Left kidney (tissue), 2 donors: Measurements from ENCODE around the gene GRIFIN. TPM values are rescaled to one million over a fixed set of nuclear protein-coding genes. Genes with fewer than 3 reads are reported as not detected.

ENCODE experiments used
- DNase-seq: peaks from one replicate; pipeline ENCODE4 v3.0.0-alpha.2; 2013
- polyA plus RNA-seq: library from polyadenylated mRNA; unstranded; fragments of 120-200 nt; gene quantifications from one replicate; pipeline ENCODE4 v1.2.1, GENCODE V29; 2013; ENCODE audit not compliant: insufficient read length

GRIFIN gene
- polyA plus RNA-seq, 1 donor: not detected

DNA sequence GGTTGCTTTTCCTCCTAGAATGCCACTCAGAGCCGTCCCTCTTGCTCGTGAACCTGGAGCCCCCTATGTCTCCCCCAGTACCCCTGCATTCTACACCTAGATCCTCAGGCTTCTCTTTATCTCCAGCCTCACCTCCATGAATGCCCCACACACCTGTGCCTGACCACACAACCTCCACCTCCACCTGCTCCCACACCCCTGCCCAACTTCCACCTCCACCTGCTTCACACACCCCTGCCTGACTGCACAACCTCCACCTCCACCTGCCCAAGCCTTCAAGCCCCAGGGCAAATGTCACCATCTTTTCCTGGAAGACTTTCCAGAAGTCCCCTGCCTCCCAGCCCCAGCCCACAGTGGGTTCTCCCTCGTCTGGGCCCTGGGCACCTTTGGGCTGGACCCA, 36.5 kb upstream of the GRIFIN start:
- no peak for DNase-seq

DNA sequence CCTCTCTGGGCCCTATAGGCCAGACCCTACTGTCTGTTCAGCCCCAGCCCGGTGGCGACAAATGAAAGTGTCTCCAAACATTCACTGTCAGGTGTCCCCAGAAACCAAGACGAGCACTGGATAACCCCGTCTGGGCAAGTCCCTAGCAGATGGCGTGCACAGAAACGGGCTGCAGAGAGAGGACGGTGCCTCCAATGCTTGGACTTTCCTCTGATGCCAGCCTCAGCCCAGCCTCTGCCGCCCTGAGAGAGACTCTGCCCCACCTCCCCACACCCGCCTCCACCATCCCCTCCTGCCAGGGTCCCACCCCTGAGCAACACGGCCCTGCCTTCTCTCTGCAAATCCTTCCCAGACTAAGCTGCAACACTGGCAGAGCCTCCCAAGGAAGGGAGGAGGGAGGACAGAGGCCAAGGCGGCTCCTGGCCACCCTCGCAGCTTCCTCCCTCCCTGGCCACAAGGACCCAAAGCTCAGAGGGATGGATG, 36.0 kb upstream of the GRIFIN start:
- DNase-seq: no peak

DNA sequence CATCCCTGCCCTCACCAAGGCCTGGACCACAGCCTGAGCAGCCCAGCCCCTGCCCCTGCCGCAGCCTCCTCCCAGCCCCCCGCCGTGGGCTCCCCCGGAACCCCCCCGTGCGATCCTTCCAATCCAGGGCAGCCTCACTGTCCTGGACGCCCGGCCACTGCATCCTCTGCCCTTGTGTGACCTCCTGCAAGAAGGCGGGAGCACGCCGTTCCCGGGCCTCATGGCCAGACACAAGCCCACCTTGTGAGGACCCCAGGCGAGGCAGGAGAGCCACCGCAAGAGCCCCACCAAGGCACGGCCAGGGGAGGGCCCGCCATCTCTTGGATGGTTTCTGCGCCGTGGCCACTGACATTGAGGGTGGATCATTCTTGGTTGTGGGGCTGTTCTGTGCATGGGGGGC, 35.6 kb upstream of the GRIFIN start:
- no peak for DNase-seq

DNA sequence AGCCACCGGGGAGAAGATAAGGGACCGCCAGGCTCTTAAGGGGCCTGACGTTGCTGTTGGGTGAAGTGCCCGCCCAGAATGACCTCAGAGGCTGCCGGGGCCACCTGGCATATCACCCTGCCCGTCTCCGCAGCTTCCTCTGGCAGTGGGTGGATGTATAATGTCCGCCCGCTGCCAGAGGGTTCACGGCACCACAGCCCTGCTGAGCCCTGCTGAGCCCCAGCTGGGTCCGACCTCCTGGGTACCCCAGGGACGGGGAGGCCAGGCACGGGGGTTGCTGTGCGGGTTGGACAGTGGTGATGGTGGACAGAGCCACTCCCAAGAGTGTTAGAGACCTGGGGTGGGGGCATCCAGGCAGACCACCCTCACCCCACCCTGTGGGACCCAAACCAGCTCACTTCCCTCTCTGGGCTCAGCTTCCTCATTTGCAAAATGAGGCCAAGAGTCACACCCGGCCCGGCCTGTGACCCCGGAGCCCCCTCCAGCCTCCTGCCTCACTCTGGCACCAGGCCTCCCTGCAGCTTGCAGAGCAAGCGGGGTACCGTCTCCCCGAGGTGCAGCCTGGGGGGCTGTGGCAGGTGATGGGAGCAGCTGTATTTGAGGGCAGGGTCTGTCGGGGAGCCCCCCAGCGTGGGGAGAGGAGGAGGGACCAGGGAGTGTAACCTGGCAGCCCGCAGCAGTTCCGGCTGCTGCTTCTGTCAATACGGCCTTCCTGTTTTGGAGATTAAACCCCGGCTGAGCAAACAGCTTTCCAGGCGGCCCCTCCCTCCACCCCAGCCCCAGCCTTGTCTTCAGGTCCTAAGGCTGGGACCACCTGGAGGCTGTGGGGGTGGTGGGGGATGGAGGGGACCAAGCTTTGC, 34.9 kb upstream of the GRIFIN start:
- no peak for DNase-seq

DNA sequence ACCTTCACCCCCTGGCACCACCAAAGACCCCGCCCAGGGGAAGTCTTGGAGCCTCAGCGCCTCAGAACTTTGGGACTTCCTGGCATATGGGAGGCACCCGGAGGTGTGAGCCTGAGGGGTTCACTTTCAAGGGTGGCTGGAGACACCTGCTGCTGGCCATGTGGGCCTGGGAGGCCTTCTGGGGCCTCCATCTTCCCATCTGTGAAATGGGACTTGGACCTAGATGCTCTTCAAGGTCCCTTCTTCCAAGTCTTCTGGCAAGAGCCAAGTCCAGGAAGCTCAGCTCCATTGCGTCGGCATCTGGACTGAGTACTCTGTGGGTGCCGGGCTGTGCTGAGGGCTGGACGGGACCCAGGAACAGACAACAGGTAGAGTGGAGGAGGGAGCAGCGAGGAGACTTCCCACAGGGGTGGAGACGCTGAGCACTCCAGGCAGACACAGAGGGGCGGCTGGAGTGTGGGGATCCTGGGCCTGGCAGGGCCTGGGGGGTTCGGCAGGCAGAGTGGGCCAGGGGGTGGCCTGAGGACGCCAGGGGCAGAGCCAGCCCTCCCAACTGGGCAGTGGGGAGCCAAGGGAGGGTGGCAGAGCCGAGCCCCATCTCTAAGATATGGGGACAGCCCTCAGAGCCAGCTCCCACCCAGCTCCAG, 34.1 kb upstream of the GRIFIN start:
- no peak for DNase-seq

DNA sequence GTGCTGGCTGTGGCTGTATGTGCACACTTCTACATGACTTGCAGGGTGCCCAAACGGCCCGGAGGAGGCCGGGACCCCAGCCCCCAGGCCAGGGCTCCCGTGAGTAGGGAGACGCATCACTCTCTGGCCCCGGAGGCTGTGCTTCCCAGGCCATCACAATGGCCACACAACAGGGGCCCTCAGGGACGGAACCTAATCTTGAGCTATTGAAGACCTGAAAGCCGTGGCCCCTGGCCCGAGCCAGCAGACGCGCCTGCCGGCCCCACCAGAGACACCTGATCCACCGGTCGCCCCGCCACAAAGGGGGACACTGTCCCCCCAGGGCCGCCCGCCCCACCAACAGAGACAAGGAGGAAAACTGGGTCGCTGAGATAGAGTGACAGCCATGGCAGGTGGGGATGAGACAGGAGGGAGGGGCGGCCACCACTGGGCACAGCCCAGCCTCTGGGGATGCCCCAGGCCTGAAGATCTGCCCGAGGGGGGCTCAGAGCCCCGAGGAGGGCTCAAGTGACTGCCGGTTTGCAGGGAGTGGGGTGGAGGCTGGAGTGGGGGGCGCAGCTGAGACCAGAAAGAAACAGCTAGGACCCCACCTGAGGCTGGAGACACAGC, 33.2 kb upstream of the GRIFIN start:
- DNase-seq: no peak

DNA sequence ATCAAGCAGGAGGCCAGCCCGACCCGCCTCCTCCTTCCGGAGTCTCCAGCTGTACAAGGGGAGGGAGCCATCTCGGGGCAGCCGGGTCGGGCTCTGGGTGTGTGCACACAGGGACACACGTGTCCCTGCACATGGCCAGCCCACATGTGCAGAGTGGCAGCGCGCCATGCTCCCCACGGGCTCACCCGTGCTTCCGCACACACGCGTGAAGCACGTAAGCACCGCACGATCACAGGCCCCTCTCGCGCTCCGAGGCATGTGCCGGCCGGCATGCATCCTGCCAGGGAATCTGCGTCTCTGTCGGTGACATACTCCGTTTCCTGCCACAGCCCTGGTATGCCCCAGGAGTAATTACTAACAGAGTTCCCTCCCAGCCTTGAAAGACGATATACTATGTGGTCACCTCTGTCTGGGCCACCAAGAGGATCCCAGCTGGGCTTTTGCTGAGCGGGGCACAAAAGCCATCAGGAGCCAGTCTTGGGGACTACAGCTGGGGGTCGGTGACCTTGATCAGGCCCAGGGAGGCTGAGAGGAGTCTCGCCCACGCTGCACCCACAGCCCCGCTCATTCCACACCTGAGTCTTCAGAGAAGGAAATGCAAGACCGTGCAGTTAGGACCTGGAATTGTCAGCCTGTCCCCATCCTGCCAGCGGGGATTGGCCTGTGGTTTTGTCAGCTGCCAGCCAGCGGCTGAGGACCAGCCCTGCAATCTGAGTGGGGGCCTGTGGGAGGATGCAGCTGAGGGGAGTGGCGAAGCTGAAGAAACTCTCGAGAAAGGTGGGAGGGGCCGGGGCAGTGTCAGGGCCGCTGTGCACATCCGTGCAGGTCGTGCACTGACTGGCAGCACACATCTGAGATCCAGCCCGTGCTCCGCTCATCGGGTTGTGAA, 32.4 kb upstream of the GRIFIN start:
- no peak for DNase-seq

DNA sequence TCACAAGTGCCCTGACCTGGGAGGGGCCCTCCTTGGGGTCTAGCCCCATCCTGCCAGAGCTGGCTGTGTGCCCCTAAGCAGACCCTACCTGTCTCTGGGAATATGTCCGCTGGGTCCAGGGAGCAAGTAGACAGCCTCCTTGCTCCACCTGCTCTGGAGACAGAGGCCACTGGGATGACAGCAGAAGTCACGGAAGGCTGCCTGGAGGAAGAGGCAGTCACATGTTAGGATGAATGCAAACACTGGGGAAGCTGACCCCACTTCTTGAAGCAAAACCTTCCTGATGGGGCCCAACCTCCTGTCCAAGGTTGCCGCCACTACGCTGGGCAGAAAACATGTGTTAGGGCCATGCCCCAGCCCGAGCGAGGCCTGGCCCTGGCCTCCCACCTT, 31.7 kb upstream of the GRIFIN start:
- DNase-seq: no peak

DNA sequence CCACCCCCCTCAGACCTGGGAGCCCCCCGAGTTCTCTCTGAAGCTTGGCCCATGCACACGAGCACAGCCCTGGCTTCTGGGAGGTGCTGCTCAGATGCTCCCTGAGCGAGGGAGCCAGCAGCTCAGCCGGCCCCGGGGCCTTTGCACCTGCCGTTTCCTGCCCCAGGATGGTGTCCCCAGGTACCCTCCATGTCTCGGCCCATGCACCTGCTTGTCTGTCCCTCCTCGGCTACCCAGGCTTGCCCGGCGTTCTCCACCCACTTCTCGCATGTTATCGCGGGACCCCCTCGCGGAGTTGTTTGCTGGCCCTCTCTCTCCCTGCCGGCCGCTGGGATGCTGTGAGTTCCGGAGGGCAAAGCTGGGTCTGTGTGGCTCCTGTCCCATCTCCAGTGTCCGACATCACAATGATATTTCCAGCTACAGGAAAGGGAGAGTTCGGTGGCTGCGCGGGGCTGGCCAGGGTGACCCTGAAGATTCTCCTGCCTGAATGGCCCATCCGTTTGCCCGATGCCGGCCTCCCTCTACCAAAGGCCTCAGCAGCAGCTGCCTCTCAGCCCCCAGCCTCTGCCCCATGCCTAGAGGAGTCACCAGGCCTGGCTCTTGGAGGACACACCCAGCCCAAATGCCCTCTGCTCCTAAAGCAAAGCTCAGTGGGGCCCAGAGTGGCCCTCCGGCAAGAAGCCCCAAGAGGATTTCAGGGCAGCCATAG, 31.2 kb upstream of the GRIFIN start:
- no peak for DNase-seq

DNA sequence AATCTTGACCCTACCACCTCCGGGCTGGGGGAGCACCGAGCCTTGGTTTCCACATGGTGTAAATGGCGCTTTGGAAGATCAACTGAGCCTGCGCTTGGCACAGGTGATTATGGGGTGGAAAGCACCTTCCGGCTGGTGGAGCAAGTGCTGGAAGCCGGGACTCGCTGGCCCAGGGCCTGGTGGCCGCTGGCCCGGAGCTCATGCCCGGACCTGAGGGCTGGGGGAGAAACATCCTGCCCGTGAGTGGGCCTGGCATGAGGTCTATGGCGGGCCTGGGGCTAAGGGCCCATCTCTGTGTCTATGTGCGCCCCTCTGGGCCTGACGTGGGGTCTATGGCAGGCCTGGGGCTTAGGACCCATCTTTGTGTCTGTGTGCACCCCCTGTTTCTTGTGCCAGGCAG, 29.2 kb upstream of the GRIFIN start:
- DNase-seq: no peak

DNA sequence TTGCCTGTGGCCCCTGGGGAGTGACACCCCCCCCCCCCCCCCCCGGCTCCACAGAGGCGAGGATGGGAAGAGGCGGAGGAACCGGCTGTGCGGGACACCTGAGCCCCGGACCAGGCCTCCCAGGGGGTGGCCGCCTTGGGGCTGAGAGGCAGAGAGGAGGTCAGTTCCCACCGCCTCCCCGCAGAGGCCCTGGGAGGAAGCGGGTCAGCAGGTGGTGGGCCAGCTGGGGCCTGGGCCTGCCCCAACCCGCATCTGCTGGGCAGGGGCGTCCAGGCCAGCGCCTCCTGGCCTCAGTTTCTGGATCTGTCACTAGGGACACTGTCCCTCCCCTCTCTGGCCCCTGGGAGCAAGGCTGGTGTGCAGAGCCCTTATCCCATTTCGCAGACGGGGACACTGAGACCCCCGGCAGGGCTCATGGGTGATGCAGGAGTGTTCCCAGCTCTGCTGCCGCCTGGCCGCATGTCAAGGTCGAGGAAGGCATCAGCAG, 28.7 kb upstream of the GRIFIN start:
- no peak for DNase-seq

DNA sequence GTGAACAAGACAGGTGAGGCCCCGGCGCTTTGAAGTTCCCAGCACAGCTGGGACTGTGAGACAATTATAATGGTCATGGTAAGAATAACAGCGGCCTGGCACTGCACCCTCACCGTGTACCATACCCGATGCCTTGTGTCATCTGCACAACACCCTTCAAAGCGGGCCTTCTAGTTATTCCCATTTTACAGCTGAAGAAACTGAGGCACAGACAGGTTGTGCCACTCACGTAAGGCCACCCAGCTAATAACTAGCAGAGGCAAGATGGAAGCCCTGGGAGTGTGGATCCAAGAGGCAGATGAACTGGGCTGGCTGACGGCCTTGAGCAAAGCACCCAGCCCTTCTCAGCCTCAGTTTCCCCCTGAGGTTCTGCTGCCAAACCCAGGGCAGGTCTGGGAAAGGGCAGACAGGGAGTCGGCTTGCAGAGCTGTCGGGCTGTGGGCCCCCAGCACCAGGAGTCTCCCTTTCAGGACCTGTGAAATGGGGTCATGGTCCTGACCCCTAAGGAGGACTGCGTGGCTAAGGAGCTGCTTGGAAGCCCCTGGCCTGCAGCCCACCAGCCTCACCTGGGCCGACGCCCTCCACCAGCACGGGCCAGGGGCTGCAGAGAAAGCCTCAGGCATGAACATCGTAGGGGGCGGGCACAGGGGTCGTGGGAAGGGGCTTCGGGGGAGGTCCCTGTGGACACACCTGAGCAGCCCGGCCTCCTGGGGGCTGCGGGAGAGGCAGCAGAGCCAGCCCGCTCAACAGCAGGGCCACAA, 28.1 kb upstream of the GRIFIN start:
- DNase-seq: no peak

DNA sequence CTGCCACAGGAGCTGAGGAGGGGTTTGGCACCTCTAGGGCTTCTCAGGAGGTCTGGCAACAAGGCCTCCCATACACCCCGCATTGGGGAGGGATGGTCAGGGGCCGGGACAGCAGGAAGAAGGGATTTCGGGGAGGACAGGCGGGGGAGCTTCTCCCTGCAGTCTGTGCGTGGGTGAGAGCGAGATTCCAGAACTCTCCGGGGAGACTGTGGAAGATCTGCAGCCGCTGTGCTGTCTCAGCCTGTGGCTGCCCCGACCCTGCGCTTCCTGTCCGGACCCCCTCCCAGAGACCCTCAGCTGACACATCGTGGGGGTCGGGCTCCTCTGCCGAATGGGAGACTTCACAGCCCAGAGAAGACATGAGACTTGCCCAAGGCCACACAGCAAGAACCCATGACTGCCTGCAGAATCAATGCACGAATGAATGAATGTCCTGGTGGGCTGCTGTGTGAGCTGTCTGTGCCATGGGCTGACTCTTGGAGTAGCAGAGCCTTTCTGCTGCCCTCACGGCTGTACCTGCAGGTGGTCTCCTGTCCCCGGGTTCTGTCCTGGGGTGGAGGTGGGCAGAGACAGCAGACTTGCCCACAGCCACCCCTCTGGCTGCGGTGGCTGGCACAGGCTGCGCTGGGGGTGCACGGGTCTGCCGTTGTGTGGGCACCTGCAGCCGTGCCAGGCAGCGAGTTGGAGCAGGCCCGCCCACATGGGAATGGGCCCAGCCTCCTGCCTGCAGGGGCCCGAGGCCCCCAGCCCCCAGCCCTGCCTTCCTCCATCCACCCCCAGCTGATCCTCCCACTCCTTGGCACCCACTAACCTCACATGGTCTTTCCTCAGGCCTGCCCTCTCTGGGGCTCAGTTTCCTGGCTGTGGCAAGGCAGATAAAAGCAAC, 27.1 kb upstream of the GRIFIN start:
- no peak for DNase-seq

DNA sequence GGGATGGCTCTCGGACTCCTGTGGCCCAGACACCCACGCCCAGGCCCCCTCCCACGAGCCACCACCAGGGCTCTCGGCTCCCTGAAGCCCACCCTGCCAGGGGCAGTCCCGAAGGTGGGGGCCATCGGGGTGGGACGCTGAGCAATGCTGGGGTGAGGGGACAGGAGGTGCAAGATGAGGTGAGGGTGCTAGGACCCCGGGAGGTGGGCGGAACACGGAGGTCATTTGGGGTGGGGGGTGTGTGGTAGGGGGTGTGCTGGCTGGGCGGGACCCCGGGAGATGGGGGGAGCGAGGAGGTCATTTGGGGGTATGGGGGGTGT, 26.4 kb upstream of the GRIFIN start:
- DNase-seq: no peak

DNA sequence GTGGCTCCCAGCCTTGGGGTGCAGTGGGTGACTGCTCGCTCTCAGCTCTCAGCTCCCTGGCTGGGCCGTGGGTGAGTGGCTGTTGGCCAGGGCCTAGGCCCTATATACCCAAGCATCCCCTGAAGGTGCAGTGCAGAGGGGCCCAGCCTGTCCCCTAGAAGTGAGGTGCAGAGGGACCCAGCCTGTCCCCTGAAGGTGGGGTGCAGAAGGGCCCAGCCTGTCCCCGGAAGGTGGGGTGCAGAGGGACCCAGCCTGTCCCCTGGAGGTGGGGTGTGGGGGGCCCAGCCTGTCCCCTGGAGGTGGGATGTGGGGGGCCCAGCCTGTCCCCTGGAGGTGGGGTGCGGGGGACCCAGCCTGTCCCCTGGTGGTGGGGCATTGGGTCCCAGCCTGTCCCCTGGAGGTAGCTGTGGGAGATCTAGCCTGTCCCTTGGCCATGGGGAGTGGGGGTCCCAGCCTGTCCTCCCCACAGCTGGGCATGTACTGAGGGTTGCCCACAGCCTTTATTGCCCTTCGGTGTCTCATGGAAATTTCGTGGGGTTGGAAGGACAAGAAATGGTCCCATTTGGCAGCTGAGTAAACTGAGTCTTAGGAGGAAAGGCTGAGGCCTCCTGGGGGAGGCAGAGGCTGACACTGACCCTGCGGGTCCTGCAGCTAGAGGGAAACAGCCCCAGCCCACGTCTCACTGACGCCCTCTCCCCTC, 25.9 kb upstream of the GRIFIN start:
- DNase-seq: no peak

DNA sequence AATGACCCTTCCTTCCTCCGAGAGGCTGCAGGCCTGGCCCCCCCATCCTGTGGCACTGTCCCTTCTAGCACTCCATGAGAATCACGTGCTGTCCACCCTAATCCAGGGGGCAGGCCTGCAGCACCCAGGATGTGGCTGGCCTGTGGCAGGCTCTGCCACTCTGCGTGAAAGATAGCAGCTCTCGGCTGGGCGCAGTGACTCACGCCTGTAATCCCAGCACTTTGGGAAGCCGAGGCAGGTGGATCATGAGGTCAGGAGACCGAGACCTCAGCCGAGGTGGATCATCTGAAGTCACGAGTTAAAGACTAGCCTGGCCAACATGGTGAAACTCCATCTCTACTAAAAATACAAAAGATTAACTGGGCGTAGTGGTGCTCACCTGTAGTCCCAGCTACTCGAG, 24.5 kb upstream of the GRIFIN start:
- no peak for DNase-seq

DNA sequence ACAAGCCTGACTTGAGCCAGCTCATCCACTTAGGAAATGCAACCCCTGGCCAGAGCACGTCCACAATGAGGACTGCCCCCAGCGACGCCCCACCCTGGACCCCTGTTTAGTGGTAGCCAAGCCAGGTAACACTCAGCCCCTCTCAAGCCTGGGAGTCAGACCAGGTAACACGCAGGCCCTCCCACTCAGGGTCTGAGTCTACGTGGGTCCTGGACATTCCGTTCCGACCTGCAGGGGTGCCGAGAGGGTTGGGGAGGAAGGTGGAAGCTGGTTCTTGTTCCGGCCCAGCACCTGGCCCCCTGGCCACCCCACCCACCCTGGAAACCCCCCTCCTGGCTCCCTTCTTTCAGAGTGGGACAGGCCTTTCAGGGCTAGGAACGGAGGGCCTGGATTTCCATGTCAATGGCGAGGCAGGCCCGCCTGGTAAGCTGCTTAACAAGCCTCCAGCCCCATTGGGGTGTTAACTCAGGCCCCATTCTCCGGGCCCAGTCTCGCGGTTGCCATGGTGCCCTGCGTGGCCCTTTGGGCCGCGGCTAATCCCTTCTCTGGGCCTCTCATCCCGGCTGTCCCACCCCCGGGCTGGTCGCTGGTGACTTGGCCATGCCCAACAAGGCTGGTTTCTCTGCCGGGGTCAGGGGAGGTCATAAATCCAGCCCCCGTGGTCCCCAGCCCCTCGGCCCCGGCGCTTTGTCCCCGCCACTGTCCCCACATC, 23.7 kb upstream of the GRIFIN start:
- DNase-seq: no peak

DNA sequence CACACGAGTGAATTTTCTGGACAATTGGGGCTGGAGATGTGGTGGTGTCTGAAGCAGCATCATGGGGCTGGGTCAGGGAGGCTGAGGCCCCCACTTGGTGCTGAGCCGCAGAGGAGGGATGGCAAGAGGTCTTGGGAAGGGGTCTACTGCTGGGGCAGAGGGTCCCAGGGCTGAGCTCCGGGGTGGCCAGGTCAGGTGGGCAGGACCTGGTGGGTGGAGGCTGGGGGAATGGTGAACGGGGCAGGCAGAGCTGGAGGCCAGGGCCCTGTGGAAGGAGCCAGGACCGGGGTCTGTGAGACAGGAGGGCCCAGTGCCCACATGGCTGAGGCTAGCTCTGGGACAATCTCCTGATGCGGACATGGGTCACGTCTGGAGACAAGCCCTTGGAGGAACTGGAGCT, 23.0 kb upstream of the GRIFIN start:
- DNase-seq: no peak
